Uterus (tissue), 4 donors: ENCODE measurements around the gene UBR1. TPM values are rescaled to one million over a fixed set of nuclear protein-coding genes. Genes with fewer than 3 reads are reported as not detected.

Experiments
- DNase-seq, 2 donors: peaks; one replicate each; pipeline ENCODE4 v3.0.0-alpha.2; 2019 to 2020
- H3K27ac ChIP-seq, 2 donors: fragments of 200-600 bp; sonication (generic); 1 replicate in 1 of 2; 2 replicates in 1 of 2; pipeline ENCODE4 v1.5.1; 2016 to 2018
- H3K27me3 ChIP-seq, 2 donors: fragments of 200-600 bp; sonication (generic); one replicate each; pipeline ENCODE4 v1.5.1; 2018 to 2019; ENCODE audit warnings: control low read depth in 1 of 2
- H3K36me3 ChIP-seq, 2 donors: fragments of 200-600 bp; sonication (generic); one replicate each; pipeline ENCODE4 v1.5.1; 2019; ENCODE audit warnings: control low read depth in 1 of 2
- H3K4me1 ChIP-seq, 2 donors: fragments of 200-600 bp; sonication (generic); one replicate each; pipeline ENCODE4 v1.5.1; 2018 to 2019; ENCODE audit warnings: control low read depth in 1 of 2
- H3K4me3 ChIP-seq, 2 donors: fragments of 200-600 bp; sonication (generic); 1 replicate in 1 of 2; 2 replicates in 1 of 2; pipeline ENCODE4 v1.5.1; 2018 to 2019; ENCODE audit warnings: mild to moderate bottlenecking in 1 of 2
- H3K9me3 ChIP-seq, 2 donors: fragments of 200-600 bp; sonication (generic); one replicate each; pipeline ENCODE4 v1.5.1; 2019; ENCODE audit warnings: control low read depth in 1 of 2
- POLR2A ChIP-seq, 2 donors: fragments of 450-650 bp; IDR thresholded peaks; one replicate each; pipeline ENCODE4 v1.6.1; 2016; ENCODE audit warnings: antibody characterized with exemption in 2 of 2, mild to moderate bottlenecking in 1 of 2, moderate library complexity in 1 of 2
- intact Hi-C: fragments of 100-400 bp; cut with DNase I; formaldehyde crosslinking; loops from one replicate; pipeline ENCODE4 v1.15.1; 2023; ENCODE audit warnings: low total_unique reads
- total RNA-seq, 4 donors: library from RNA; depleted of rRNA in 3 of 4; stranded (reverse); fragments of >200 nt in 3 of 4; gene quantifications; one replicate each; pipeline versions ENCODE4 v1.1.0 to v1.2.4, GENCODE V29; 2014 to 2023
- TF ChIP-seq, protein P1 (sequence below), 4 experiments: fragments of 200-600 bp in 2 of 4; fragments of 450-650 bp in 2 of 4; sonication (generic) in 2 of 4; IDR thresholded peaks; one replicate each; pipeline ENCODE4 v1.5.1; 2016 to 2019; ENCODE audit warnings: antibody characterized with exemption in 4 of 4, mild to moderate bottlenecking in 2 of 4, moderate library complexity in 1 of 4
- donor health status: DM: yes; HTN: yes; CAD: no.

Gene UBR1
- 100 to 1,000 TPM in 1 of 4 donors, 10 to 100 TPM in 3; 30.9 to 156 (median 60.3) TPM for total RNA-seq

DNA sequence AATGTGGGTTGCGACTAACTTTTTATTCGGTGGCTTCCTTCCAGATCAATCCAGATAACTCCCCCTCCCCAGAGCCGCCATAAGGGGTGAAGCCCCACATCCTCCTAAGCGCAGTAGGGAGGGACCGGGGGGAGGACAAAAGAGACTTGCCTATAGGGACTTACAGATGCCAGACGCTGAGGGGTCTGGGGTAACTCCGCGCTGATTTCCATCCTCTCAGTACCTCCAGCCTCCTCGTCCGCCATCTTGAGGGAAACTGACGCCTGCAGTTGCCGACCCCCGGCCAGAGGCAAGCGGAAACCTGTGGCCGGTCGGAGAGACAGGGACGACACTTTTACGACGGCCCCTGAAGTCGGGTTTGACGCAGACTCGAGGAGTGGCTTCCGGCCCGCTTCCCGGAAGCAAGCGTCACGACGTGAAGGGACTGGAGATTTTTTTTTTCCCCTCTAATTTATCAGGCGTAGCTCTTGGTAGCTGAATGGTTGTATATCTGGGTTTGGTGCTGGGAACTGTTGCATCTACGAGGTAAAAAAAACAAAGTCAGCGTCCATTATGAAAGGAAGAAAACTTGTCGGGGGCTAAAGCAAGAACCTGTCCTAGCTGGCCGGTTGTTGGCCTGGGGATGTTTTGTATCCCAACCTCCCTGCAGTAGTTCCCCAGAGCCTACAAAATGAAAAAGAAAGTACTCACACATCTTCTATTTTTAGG, at the start of gene UBR1:
UBR1 (minus strand) TSS at position 261 of the 708 bp plus-strand sequence; CDS start at position 245, 16 bp downstream.
- Histone ChIP-seq H3K27ac (peak within 1 kb of the TSS; percentile 91), H3K27me3 (no peaks in the 10 kb centered on the region), H3K36me3 (no peaks in the 10 kb centered on the region), H3K4me3 (peak within 1 kb of the TSS; percentile 55 to 78), H3K4me1 (no peaks in the 10 kb centered on the region), H3K9me3 (no peaks in the 10 kb centered on the region)
- TF ChIP-seq, protein P1, sequence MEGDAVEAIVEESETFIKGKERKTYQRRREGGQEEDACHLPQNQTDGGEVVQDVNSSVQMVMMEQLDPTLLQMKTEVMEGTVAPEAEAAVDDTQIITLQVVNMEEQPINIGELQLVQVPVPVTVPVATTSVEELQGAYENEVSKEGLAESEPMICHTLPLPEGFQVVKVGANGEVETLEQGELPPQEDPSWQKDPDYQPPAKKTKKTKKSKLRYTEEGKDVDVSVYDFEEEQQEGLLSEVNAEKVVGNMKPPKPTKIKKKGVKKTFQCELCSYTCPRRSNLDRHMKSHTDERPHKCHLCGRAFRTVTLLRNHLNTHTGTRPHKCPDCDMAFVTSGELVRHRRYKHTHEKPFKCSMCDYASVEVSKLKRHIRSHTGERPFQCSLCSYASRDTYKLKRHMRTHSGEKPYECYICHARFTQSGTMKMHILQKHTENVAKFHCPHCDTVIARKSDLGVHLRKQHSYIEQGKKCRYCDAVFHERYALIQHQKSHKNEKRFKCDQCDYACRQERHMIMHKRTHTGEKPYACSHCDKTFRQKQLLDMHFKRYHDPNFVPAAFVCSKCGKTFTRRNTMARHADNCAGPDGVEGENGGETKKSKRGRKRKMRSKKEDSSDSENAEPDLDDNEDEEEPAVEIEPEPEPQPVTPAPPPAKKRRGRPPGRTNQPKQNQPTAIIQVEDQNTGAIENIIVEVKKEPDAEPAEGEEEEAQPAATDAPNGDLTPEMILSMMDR (IDR thresholded peaks at IDR 0.05), result no peak
- peak; percentile 48 to 64 for TF ChIP-seq POLR2A (IDR thresholded peaks at IDR 0.05)
- intact Hi-C loops, result no loop called here
- peak; percentile 89 for DNase-seq

DNA sequence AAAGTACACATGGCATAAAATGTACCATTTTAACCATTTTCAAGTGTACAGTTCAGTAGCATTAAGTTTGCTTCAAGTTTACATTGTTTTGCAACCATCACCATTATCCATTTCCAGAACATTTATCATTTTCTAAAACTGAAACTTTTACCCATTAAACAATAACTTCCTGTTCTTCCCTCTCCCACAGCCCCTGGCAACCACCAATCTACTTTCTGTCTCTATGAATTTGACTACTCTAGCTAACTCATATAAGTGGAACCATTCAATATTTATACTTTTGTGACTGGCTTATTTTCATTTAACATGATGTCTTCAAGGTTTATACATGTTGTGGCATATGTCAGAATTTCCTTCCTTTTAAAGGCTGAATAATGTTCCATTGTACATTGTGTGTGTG, 47.4 kb upstream of the UBR1 start:
- H3K36me3 ChIP-seq, result no peaks in the 10 kb centered on the region
- intact Hi-C loops, result no loop called here
- no peaks in the 10 kb centered on the region for H3K27me3 ChIP-seq

DNA sequence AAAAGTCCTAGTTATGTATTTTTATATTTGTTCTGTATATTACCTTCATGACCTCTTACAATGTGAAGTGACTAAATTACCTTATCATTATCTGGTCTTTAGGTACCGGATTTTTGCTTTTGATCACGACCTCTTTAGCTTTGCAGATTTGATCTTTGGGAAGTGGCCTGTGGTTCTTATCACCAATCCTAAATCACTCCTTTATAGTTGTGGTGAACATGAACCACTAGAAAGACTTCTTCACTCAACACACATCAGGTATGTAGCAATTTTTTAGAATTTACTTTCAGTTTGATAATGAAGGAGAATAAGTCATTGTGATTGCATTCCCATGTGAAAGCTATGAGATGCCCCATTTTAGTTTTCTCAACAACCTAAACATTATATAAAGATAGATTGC, 45.9 kb upstream of the UBR1 start:
- intact Hi-C loops, result no loop called here
- no peaks in the 10 kb centered on the region for H3K36me3 ChIP-seq
- H3K27ac ChIP-seq, result no peak overlapping the region
- no peak overlapping the region for H3K4me3 ChIP-seq
- H3K4me1 ChIP-seq, result no peaks in the 10 kb centered on the region
- TF ChIP-seq POLR2A (IDR thresholded peaks at IDR 0.05), result no peak
- TF ChIP-seq, protein P1 (IDR thresholded peaks at IDR 0.05), result no peak
- no peaks in the 10 kb centered on the region for H3K27me3 ChIP-seq
- no peak for DNase-seq
- H3K9me3 ChIP-seq, result no peaks in the 10 kb centered on the region

More for the DNA sequence above, 47.4 kb upstream of the UBR1 start:
- Histone ChIP-seq H3K9me3 (no peaks in the 10 kb centered on the region), H3K27ac (no peak overlapping the region), H3K4me1 (no peaks in the 10 kb centered on the region), H3K4me3 (no peak overlapping the region)
- TF ChIP-seq, protein P1 (IDR thresholded peaks at IDR 0.05), result no peak
- TF ChIP-seq POLR2A (IDR thresholded peaks at IDR 0.05), result no peak
- DNase-seq, result no peak

DNA sequence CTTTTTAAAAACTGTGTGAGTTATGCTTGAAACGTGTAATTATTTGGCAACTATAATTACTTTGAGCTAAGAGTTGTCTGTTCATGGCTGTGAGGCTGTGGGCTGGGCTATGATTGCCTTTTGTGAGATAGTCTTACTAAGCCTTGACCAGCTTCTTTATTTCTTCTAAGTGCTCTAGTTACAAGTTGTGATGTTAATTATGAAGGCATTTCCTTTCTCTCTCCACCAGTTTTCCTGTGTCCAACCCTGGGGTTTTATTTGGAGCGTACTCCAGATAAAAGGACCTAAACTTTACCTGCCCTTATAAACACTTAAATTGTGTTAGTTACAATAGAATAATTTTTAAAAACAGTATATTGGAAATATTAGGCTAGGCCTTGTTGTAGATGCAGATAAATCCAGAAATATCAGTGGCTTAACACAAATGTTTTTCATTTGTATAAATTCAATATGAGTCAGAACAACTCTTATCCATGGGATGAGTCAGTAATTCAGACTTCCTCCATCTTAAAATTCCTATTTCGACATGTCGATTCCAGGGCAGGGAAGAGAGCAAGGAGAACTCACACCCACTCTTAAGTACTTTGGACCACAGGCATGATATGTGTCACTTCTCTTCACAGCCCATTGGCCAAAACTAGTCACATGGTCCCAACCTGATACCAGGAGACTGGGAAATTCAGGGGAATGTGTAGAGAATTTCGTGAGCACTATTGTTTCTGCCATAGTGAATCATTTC, 44.5 kb upstream of the UBR1 start:
- no peak overlapping the region for H3K27ac ChIP-seq
- intact Hi-C loops, result no loop called here
- DNase-seq, result no peak
- no peaks in the 10 kb centered on the region for H3K4me1 ChIP-seq
- TF ChIP-seq, protein P1 (IDR thresholded peaks at IDR 0.05), result no peak
- no peak for TF ChIP-seq POLR2A (IDR thresholded peaks at IDR 0.05)
- no peaks in the 10 kb centered on the region for H3K36me3 ChIP-seq
- H3K9me3 ChIP-seq, result no peaks in the 10 kb centered on the region
- H3K27me3 ChIP-seq, result no peaks in the 10 kb centered on the region
- H3K4me3 ChIP-seq, result no peak overlapping the region

DNA sequence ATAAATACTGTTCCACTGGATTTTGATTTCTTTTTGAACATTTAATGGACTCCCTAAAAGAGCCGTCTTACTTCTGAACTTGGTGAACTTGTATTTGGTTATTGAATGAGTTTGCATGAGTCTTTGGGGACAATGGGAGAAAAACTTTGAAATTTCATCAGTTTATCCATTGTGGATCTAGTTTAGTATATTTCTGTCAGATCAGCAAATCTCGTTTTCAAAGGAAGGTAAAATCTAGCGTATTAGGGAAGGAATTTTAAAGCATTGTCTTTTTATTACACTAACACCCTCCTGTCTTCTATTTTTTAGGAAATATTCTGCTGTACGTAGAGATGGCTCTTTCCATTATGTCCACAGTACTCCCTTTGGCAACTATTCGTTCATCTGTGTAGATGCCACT, 40.3 kb upstream of the UBR1 start:
- no peak for DNase-seq
- no peak for TF ChIP-seq POLR2A (IDR thresholded peaks at IDR 0.05)
- TF ChIP-seq, protein P1 (IDR thresholded peaks at IDR 0.05), result no peak
- H3K27ac ChIP-seq, result no peak overlapping the region
- H3K9me3 ChIP-seq, result no peaks in the 10 kb centered on the region
- no peaks in the 10 kb centered on the region for H3K36me3 ChIP-seq
- H3K4me1 ChIP-seq, result no peaks in the 10 kb centered on the region
- intact Hi-C loops, result no loop called here
- no peak overlapping the region for H3K4me3 ChIP-seq
- no peaks in the 10 kb centered on the region for H3K27me3 ChIP-seq
